Measurements from ENCODE around the gene NSG1. TPM values are rescaled to one million over a fixed set of nuclear protein-coding genes. Genes with fewer than 3 reads are reported as not detected.

The NSG1 gene
- total RNA-seq, 2 experiments from 2014 or later, result 10.3 to 10.4 TPM

- no peaks in the 10 kb centered on the region for H3K36me3 ChIP-seq (ENCODE audit: insufficient read depth, low read length)
- DNase-seq (no peak), ATAC-seq (ENCODE audit: poor library complexity) (no peak)
- Mint-ChIP-seq H3K27me3 (peaks cover 19% of the 10 kb centered on the region), H3K27ac (peak overlapping the region; percentile 63), H3K4me3 (peak overlapping the region; percentile 96), H3K36me3 (ENCODE audit: low read depth) (peaks cover 4% of the 10 kb centered on the region), H3K4me1 (ENCODE audit: low read depth) (peaks cover 17% of the 10 kb centered on the region), H3K9me3 (no peaks in the 10 kb centered on the region)
- no peak for TF ChIP-seq CTCF (IDR thresholded peaks at IDR 0.05)
- intact Hi-C loops (cut with DNase I, micrococcal nuclease), result no loop called here
- POLR2A ChIA-PET, result no interaction called here
- CTCF ChIA-PET, result no interaction called here
- peaks cover 3 to 15% of the 10 kb centered on the region in 2 experiments for H3K27me3 ChIP-seq (ENCODE audit: control insufficient read depth in 1 of 2, insufficient read depth in 2 of 2, low read length in 2 of 2)
- H3K27ac ChIP-seq (ENCODE audit: low read depth in 1 of 2, low read length in 2 of 2), result no peak overlapping the region
- H3K9me3 ChIP-seq (ENCODE audit: control insufficient read depth in 1 of 2, insufficient read depth in 1 of 2, low read length in 2 of 2), result peaks cover 0 to 5% of the 10 kb centered on the region in 2 experiments
- H3K4me3 ChIP-seq (ENCODE audit: low read length), result peak overlapping the region; percentile 63
- H3K4me1 ChIP-seq (ENCODE audit: insufficient read depth, low read length), result peaks cover 25% of the 10 kb centered on the region
Observed at GRCh38 chr4:4385729-4386295, 1.1 kb upstream of the NSG1 start.

GRCh38 chr4:4386296-4386735 is 586 bp upstream of the NSG1 start:
- Histone ChIP-seq H3K4me3 (ENCODE audit: low read length) (peak overlapping the region; percentile 63), H3K4me1 (ENCODE audit: insufficient read depth, low read length) (peaks cover 25% of the 10 kb centered on the region), H3K27ac (ENCODE audit: low read depth in 1 of 2, low read length in 2 of 2) (no peak overlapping the region), H3K9me3 (ENCODE audit: control insufficient read depth in 1 of 2, insufficient read depth in 1 of 2, low read length in 2 of 2) (peaks cover 0 to 5% of the 10 kb centered on the region in 2 experiments), H3K27me3 (ENCODE audit: control insufficient read depth in 1 of 2, insufficient read depth in 2 of 2, low read length in 2 of 2) (peaks cover 3 to 15% of the 10 kb centered on the region in 2 experiments), H3K36me3 (ENCODE audit: insufficient read depth, low read length) (no peaks in the 10 kb centered on the region)
- Mint-ChIP-seq H3K4me1 (ENCODE audit: low read depth) (peaks cover 17% of the 10 kb centered on the region), H3K27me3 (peaks cover 19% of the 10 kb centered on the region), H3K36me3 (ENCODE audit: low read depth) (peaks cover 4% of the 10 kb centered on the region), H3K4me3 (peak overlapping the region; percentile 96), H3K9me3 (no peaks in the 10 kb centered on the region), H3K27ac (peak overlapping the region; percentile 63)
- ATAC-seq (ENCODE audit: poor library complexity), result peak; percentile 76
- intact Hi-C loops (cut with DNase I, micrococcal nuclease), result no loop called here
- CTCF ChIA-PET, result no interaction called here
- POLR2A ChIA-PET, result interaction anchor here (1.5 to 1.9 kb wide), 2 partner anchors 9 to 37 kb away, joined by 5 to 12 read pairs; no protein-coding TSS in a partner anchor
- no peak for TF ChIP-seq CTCF (IDR thresholded peaks at IDR 0.05)
- peak in 8 of 14 experiments; percentile 11 to 68 (median 40) for DNase-seq

- Mint-ChIP-seq H3K27ac (no peak overlapping the region), H3K36me3 (ENCODE audit: low read depth) (peaks cover 12% of the 10 kb centered on the region), H3K27me3 (peaks cover 19% of the 10 kb centered on the region), H3K9me3 (no peaks in the 10 kb centered on the region), H3K4me3 (peak overlapping the region; percentile 87), H3K4me1 (ENCODE audit: low read depth) (peaks cover 17% of the 10 kb centered on the region)
- DNase-seq, result peak in 4 of 14 experiments; percentile 16 to 34 (median 22)
- ATAC-seq (ENCODE audit: poor library complexity), result no peak
- POLR2A ChIA-PET, result interaction anchor here (0.8 to 1.9 kb wide), 5 partner anchors 8 to 140 kb away, joined by 3 to 12 read pairs (median 5); partner anchors contain the start of gene TMEM128
- TF ChIP-seq CTCF (IDR thresholded peaks at IDR 0.05), result no peak
- CTCF ChIA-PET, result no interaction called here
- Histone ChIP-seq H3K27me3 (ENCODE audit: control insufficient read depth in 1 of 2, insufficient read depth in 2 of 2, low read length in 2 of 2) (peaks cover 3 to 15% of the 10 kb centered on the region in 2 experiments), H3K9me3 (ENCODE audit: control insufficient read depth in 1 of 2, insufficient read depth in 1 of 2, low read length in 2 of 2) (peaks cover 0 to 5% of the 10 kb centered on the region in 2 experiments), H3K36me3 (ENCODE audit: insufficient read depth, low read length) (peaks cover 4% of the 10 kb centered on the region), H3K4me3 (ENCODE audit: low read length) (peak overlapping the region; percentile 52), H3K4me1 (ENCODE audit: insufficient read depth, low read length) (peaks cover 25% of the 10 kb centered on the region), H3K27ac (ENCODE audit: low read depth in 1 of 2, low read length in 2 of 2) (no peak overlapping the region)
- intact Hi-C loops (cut with DNase I, micrococcal nuclease), result no loop called here
Observed at GRCh38 chr4:4387531-4388310, 819 bp downstream of the NSG1 start.

Data from CD4-positive, alpha-beta T cell (primary cell).